IPS-18c (cell line): ENCODE measurements around the gene U2AF2.

Source experiments
- H3K4me3 ChIP-seq: 2 replicates; pipeline ENCODE4 v1.7.0; 2013; ENCODE audit warnings: low read depth, mild to moderate bottlenecking, low read length, moderate library complexity; ENCODE audit not compliant: insufficient read depth
- H3K9me3 ChIP-seq: one replicate; pipeline ENCODE4 v1.6.1; 2013; ENCODE audit warnings: mild to moderate bottlenecking, low read length, moderate library complexity; ENCODE audit not compliant: control insufficient read depth, insufficient read depth

The U2AF2 gene

DNA sequence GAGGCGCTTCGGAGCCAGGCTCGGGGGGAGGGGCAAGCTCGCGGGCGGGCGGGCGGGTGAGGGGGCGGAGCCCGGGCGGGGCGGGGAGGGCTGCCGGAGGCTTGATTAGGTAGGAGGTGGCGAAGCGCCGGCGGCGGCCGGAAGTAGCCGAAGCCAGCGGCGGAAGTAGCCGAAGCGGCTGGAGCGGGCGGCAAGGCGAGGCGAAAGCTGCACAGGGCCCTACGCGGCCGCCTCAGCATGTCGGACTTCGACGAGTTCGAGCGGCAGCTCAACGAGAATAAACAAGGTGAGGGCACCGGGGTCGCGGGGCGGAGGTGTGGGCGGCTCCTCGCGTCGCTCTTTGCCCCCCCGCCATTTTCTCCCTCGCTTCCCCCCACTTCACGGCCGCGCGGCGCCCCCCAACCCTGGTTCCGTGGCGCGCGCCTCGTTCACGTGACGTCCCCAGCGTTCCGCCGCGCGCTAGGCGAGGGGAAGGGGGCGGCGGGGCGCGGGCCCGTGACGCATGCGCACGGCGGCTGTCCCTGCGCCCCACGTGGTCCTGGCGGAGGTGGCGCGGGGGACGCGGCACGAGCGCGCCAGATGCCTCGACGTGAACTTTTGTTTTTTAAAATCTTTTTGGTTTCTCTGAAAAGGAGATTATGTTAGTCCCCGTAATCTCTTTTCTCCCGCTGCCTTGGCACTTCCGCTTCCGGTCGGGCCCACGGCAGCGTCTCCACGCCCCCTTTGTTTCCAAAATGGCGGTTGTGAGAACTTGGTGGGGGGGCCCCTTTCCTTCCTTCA lies at the start of gene U2AF2:
Gene U2AF2, plus strand, starts transcription at position 168 of the 780 bp plus-strand sequence. Its CDS starts 70 bp downstream, at position 238.
- peak within 1 kb of the TSS; percentile 97 for H3K4me3 ChIP-seq
- H3K9me3 ChIP-seq: peaks cover 2% of the 10 kb centered on the region

DNA sequence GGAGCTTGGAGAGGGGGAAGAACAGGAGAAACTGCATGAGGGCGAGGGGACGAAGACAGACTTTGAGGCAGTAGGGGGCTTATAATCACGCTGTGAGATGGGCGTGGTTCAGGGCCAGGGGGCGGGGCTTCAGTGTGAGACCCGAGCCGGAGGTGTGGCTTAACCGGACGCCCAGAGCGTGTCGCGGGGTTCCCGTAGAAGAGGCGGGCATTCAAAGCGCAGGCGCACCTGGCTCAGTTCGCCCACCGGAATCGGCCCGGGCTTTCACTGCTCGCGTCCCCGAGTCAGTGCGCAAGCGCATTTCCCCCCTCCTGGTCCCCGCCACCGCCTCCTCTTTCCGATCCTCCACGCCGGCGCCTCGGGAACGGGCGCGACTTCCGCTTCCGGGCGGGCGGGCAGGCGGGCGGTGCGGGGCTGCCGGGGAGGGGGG lies 49.6 kb upstream of the U2AF2 start:
- Histone ChIP-seq H3K9me3 (no peaks in the 10 kb centered on the region), H3K4me3 (peak overlapping the region; percentile 82)

DNA sequence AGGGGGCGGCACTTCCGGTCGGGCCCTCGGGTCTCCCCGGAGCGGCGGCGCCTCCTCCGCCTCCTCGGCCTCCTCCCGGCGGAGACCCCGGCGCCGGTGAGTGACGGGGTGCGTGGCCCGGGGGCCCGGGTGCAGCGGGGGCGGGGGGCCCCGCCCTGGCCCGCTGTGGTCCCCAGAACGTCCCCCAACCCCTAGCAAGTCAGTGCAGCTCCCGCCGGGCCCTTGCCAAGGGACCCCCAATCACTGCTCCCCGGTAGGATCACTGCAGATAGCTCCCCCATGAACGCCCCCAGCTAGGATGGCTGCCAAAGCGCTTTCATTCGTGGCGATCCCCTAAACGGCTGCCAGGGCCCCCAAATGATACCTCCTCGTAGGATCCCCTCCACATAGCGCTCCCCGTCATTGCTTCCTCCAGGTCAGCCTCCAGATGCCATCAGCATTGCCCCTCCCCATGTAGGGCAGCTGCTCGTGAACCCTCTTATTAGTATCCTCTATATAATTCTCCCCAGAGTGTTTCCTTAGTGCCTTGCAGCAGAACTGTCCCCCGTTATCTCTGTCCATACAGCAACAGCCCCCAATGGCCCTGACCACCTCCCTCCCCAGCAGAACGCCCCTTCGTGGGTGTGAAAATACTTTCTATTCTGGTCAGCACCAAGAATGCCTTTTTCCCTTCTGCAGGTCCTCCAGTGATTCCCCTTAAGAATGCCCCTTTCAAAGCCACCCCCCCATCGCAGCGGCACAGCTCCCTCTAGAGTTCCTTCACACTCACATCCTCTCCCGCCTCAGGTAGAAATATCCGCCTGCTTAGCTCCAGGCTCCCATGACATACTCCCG lies 49.0 kb upstream of the U2AF2 start, which contains the start of gene ZNF865:
Gene ZNF865, plus strand, starts transcription at position 11 of the 834 bp plus-strand sequence. CDS start 7,972 bp downstream, outside the sequence.
- H3K9me3 ChIP-seq: no peaks in the 10 kb centered on the region
- peak within 1 kb of the TSS; percentile 82 for H3K4me3 ChIP-seq

DNA sequence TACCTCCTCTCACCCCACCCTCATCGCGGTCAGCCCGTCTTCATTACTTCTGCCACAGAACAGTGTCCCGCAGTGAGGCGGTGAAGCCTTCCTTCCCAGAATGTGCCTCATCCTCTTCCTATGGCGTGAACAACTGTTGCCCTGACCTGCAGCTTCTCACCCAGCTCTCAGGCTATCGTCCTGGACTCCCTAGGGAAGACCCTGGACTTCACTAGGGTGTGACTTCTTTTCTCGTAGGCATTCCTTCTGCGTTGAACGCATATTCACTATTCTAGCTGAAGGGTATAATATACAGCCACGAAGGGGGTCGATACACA lies 48.4 kb upstream of the U2AF2 start:
- peak overlapping the region; percentile 82; the same call in 1 of the 2 replicates for H3K4me3 ChIP-seq
- no peaks in the 10 kb centered on the region for H3K9me3 ChIP-seq

DNA sequence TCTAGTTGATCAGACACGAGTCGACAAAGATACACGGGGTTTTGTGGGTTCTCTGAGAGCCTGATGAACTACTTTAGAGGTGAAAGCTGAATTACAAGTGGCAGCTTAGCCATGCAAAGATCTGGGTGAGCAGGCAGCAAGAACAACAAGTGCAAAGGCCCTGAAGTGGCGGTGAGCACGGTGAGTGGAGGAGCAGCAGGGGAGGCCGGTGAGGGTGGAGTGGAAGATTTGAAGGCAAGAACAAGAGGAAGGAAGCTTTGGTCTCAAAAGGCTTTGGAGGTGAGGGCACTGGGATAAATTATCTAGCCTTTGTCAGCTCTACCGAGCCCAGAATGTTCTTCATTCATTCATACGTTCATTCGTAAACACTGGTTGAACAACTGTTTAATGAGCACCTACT lies 48.0 kb upstream of the U2AF2 start:
- Histone ChIP-seq H3K4me3 (peak overlapping the region; percentile 82; the same call in 1 of the 2 replicates), H3K9me3 (no peaks in the 10 kb centered on the region)

DNA sequence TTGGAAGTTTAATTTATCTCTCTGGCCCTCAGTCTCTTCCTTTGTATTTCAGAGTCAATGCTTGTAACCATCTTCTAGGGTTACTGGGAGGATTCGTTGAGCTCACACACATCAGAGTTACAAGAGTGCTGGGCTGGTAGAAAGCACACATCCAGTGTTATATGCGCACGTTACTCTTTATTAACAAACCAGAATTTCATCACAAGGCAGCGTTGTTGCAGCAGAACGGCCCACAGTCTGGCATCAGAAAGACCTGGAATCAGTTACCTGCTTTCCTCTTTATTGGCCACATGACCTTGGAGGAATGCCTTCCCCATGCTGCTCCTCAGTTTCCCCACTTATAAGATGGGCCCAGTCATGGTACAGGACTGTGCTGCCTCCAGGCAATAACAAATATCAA lies 45.5 kb upstream of the U2AF2 start:
- Histone ChIP-seq H3K9me3 (no peaks in the 10 kb centered on the region), H3K4me3 (no peak overlapping the region)

DNA sequence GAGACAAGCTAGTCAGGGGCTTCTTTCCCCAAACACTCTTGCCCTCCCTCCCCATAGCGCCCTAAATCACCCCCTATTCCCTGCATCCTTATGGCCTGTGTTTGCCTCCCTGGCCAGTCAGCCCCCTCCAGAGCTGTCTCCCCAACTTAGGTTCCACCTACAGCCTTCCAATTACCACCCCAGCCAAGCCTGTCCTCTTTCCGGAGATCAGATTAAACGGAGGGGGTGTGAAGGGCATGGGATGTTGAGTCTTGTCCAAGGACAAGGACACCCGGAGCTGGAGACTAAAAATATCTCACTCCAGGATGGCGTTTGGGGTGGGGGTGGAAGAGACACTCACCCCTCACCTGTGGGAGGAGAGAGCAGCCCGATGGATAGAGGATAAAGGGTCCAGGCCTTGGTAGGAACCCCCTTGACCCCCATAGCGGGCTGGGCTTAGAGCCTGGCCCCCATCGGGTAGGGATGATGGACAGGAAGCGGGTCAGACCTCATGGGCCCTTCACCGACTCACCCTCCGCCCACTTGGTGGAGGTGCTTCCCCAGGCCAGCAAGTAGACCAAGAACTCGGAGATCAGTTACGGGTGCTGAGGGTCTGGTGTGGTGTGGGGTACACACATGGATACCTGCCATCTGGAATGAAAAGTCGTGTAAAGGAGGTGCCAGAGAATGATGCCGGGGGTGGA lies 43.4 kb upstream of the U2AF2 start:
- H3K4me3 ChIP-seq: no peak overlapping the region
- H3K9me3 ChIP-seq: no peaks in the 10 kb centered on the region

DNA sequence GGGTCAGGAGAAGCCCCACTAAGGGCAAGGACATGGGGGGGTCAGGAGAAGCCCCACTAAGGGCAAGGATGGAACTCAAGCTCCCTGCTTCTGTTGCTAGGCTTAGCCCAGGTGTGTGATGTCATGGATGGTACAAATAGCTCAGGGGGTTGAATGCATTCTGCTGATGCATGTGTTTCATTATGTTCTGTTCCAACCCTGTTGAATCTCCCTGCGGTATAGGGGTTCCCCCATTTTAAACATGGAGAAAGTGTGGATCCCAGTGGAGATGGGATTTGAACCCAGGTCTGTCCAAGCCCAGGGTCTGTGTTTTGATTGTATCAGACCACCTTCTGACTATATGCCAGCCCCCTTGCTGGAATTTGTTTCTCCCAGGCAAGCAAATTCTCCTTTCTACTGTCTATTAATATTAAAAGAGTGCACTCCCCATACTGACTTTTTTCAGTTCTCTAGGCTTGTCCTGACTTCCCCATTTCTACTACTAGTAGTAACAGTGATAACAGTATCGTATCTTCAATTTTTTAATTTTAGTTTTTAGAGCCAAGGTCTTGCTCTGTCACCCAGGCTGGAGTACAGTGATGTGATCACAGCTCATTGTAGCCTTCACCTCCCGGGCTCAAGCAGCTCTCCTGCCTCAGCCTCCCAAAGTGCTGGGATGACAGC lies 42.7 kb upstream of the U2AF2 start:
- Histone ChIP-seq H3K4me3 (no peak overlapping the region), H3K9me3 (no peaks in the 10 kb centered on the region)

DNA sequence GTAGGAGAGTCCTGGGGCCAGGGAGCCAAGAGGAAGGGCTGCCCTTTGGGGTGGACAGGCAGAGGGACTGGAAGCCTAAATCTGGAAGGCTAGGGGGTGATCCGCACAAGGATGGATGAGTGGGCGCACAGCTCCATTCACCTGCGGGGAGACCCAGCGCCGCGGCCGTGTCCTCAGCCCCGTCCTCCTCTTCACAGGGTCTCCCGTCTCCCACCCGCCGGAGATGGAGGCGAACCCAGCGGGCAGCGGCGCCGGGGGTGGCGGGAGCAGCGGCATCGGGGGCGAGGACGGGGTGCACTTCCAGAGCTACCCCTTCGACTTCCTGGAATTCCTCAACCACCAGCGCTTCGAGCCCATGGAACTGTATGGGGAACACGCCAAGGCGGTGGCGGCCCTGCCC lies 41.4 kb upstream of the U2AF2 start:
- Histone ChIP-seq H3K9me3 (peaks cover 3% of the 10 kb centered on the region), H3K4me3 (no peak overlapping the region)

DNA sequence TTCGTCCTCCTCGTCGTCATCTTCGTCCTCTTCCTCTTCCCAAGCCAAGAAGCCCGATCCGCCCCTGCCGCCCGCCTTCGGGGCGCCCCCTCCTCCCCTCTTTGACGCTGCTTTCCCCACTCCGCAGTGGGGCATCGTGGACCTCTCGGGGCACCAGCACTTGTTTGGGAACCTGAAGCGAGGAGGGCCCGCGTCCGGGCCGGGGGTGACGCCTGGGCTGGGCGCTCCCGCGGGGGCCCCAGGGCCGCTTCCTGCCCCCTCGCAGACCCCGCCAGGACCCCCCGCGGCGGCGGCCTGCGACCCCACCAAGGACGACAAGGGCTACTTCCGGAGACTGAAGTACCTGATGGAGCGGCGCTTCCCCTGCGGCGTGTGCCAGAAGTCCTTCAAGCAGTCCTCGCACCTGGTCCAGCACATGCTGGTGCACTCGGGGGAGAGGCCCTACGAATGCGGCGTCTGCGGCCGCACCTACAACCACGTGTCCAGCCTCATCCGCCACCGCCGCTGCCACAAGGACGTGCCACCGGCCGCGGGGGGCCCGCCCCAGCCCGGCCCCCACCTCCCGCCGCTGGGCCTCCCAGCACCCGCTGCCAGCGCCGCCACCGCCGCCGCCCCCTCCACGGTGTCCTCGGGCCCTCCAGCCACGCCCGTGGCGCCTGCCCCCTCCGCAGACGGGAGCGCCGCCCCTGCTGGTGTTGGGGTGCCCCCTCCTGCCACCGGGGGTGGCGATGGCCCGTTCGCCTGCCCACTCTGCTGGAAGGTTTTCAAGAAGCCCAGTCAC lies 40.7 kb upstream of the U2AF2 start:
- peaks cover 3% of the 10 kb centered on the region for H3K9me3 ChIP-seq
- H3K4me3 ChIP-seq: no peak overlapping the region

DNA sequence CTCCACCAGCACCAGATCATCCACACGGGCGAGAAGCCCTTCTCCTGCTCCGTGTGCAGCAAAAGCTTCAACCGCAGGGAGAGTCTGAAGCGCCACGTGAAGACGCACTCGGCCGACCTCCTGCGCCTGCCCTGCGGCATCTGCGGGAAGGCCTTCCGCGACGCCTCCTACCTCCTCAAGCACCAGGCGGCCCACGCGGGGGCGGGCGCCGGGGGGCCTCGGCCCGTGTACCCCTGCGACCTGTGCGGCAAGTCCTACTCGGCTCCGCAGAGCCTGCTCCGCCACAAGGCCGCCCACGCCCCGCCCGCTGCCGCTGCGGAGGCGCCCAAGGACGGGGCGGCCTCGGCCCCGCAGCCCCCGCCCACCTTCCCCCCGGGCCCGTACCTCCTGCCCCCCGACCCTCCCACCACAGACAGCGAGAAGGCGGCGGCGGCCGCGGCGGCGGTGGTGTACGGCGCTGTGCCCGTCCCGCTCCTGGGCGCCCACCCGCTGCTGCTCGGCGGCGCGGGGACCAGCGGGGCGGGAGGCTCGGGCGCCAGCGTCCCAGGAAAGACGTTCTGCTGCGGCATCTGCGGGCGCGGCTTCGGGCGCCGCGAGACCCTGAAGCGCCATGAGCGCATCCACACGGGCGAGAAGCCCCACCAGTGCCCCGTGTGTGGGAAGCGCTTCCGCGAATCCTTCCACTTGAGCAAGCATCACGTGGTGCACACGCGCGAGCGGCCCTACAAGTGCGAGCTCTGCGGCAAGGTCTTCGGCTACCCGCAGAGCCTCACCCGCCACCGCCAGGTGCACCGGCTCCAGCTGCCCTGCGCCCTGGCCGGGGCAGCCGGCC lies 39.9 kb upstream of the U2AF2 start:
- Histone ChIP-seq H3K9me3 (peaks cover 3% of the 10 kb centered on the region), H3K4me3 (no peak overlapping the region)

DNA sequence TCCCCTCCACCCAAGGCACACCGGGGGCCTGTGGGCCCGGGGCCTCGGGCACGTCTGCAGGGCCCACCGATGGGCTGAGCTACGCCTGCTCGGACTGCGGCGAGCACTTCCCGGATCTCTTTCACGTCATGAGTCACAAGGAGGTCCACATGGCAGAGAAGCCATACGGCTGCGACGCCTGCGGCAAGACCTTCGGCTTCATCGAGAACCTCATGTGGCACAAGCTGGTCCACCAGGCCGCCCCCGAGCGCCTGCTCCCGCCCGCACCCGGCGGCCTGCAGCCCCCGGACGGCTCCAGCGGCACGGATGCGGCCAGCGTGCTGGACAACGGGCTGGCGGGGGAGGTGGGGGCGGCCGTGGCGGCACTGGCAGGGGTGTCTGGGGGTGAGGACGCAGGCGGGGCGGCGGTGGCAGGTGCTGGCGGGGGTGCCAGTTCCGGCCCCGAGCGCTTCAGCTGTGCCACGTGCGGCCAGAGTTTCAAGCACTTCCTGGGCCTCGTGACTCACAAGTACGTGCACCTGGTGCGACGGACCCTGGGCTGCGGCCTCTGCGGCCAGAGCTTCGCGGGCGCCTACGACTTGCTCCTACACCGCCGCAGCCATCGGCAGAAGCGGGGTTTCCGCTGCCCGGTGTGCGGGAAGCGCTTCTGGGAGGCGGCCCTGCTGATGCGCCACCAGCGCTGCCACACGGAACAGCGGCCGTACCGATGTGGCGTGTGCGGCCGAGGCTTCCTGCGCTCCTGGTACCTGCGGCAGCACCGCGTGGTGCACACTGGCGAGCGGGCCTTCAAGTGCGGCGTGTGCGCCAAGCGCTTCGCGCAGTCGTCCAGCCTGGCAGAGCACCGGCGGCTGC lies 39.1 kb upstream of the U2AF2 start:
- no peak overlapping the region for H3K4me3 ChIP-seq

DNA sequence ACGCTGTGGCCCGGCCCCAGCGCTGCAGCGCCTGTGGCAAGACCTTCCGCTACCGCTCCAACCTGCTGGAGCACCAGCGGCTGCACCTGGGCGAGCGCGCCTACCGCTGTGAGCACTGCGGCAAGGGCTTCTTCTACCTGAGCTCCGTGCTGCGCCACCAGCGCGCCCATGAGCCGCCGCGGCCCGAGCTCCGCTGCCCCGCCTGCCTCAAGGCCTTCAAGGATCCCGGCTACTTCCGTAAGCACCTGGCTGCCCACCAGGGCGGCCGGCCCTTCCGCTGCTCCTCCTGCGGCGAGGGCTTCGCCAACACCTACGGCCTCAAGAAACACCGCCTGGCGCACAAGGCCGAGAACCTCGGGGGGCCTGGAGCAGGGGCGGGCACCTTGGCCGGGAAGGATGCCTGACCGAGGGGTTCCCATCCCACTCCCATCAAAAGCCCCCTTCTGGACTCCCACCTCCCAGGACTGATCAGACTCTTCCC lies 38.4 kb upstream of the U2AF2 start:
- Histone ChIP-seq H3K9me3 (peaks cover 3% of the 10 kb centered on the region), H3K4me3 (no peak overlapping the region)

More for the DNA sequence above, 39.1 kb upstream of the U2AF2 start:
- H3K9me3 ChIP-seq: peaks cover 3% of the 10 kb centered on the region

DNA sequence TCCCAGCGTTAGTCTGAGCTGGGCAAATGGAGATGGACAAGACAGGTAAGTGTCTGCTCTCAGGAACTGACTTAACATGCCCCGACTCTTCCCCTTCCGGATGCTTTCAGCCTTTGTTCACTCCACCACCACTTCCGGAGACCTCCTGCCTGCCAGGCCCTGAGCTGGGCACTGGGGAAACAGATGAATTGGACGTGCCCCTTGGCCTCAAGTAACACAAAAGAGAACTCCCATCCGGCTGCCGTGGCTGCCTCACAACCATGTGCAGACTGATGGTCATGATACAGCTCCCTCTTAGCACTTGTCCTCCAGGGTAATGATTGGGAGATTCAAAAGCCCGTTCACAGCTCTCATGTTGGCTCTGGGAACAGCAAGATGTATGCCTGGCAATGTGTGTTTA lies 37.4 kb upstream of the U2AF2 start:
- H3K4me3 ChIP-seq: no peak overlapping the region

DNA sequence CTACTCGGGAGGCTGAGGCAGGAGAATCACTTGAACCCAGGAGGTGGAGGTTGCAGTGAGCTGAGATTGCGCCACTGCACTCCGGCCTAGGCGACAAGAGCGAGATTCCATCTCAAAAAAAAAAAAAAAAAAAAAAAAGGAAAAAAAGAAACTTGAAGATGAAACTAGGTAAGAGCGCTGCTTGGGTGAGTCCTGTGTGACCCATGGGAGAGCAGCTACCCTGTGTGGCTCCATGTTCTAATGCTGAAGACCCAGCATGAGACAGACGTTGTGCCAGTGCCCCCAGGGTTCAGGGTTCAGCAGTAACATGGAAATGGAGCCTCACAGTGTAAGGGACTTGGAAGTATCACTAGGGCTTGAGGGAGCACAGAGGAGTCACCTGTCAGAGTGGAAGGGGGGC lies 36.4 kb upstream of the U2AF2 start:
- H3K4me3 ChIP-seq: no peak overlapping the region
- peaks cover 3% of the 10 kb centered on the region for H3K9me3 ChIP-seq

More for the DNA sequence above, 37.4 kb upstream of the U2AF2 start:
- peaks cover 3% of the 10 kb centered on the region for H3K9me3 ChIP-seq
